BJ (cell line): ENCODE results near the gene LLGL2. TPM values are rescaled to one million over a fixed set of nuclear protein-coding genes. Genes with fewer than 3 reads are reported as not detected.

Experiments
- CTCF ChIA-PET: fragments of 350-600 bp; formaldehyde crosslinking; extraction: SDS; loops from one replicate; lab custom pipeline; 2021; ENCODE audit warnings: antibody characterized with exemption, inconsistent platforms; lab: Yijun Ruan, JAX
- POLR2A ChIA-PET: fragments of 300-600 bp; sonication (Branson Sonifier 250); formaldehyde crosslinking; extraction: SDS; loops from one replicate; lab custom pipeline; 2021; ENCODE audit warnings: antibody characterized with exemption; lab: Charles Lee
- DNase-seq: peaks from one replicate; pipeline ENCODE4 v3.0.0-alpha.2; 2011; ENCODE audit warnings: low read depth
- H3K27me3 ChIP-seq: 2 replicates; pipeline ENCODE4 v1.6.0; 2011; ENCODE audit warnings: low read length; ENCODE audit not compliant: control insufficient read depth, insufficient read depth
- H3K36me3 ChIP-seq: 2 replicates; pipeline ENCODE4 v1.5.1; 2011; ENCODE audit warnings: low read length; ENCODE audit not compliant: control insufficient read depth, insufficient read depth
- H3K4me3 ChIP-seq: 2 replicates; pipeline ENCODE4 v1.5.1; 2011; ENCODE audit warnings: low read depth, mild to moderate bottlenecking, control low read depth, low read length
- CTCF ChIP-seq: IDR thresholded peaks from 2 replicates; pipeline ENCODE4 v1.5.1; 2011; ENCODE audit warnings: low read depth, mild to moderate bottlenecking, control low read depth, inconsistent platforms, low read length, moderate library complexity; ENCODE audit not compliant: insufficient read depth
- polyA plus RNA-seq: library from polyadenylated mRNA; depleted of rRNA; stranded (reverse); fragments of >200 nt; gene quantifications from 2 replicates; pipeline ENCODE4 v1.2.3, GENCODE V29; 2011

LLGL2 gene
- polyA plus RNA-seq, 1 experiment, result 1.6 TPM

GRCh38 chr17:75489511-75489955, 36.0 kb upstream of the LLGL2 start:
- Histone ChIP-seq H3K27me3 (no peaks in the 10 kb centered on the region), H3K36me3 (peaks cover 15% of the 10 kb centered on the region), H3K4me3 (no peak overlapping the region)
- DNase-seq, result no peak
- ChIA-PET CTCF (interaction anchor here (1.0 kb wide), 1 partner anchor 13 kb away, joined by 3 read pairs; no protein-coding TSS in a partner anchor), POLR2A (no interaction called here)
- no peak for TF ChIP-seq CTCF

GRCh38 chr17:75490173-75490743, 35.2 kb upstream of the LLGL2 start:
- DNase-seq, result no peak
- Histone ChIP-seq H3K27me3 (no peaks in the 10 kb centered on the region), H3K36me3 (peaks cover 17% of the 10 kb centered on the region), H3K4me3 (no peak overlapping the region)
- ChIA-PET CTCF (interaction anchor here (1.0 kb wide), 1 partner anchor 13 kb away, joined by 3 read pairs; no protein-coding TSS in a partner anchor), POLR2A (no interaction called here)
- TF ChIP-seq CTCF, result no peak

GRCh38 chr17:75490953-75491649, 34.4 kb upstream of the LLGL2 start:
- CTCF ChIA-PET, result no interaction called here
- Histone ChIP-seq H3K36me3 (peaks cover 19% of the 10 kb centered on the region), H3K27me3 (no peaks in the 10 kb centered on the region), H3K4me3 (no peak overlapping the region)
- no peak for DNase-seq
- POLR2A ChIA-PET, result no interaction called here
- TF ChIP-seq CTCF, result no peak

- ChIA-PET POLR2A (no interaction called here), CTCF (no interaction called here)
- no peaks in the 10 kb centered on the region for H3K27me3 ChIP-seq
- TF ChIP-seq CTCF, result no peak
- H3K36me3 ChIP-seq, result peaks cover 23% of the 10 kb centered on the region
- no peak for DNase-seq
- no peak overlapping the region for H3K4me3 ChIP-seq
These were observed 33.8 kb upstream of the LLGL2 start for GRCh38 chr17:75491680-75492079.

- H3K36me3 ChIP-seq, result peaks cover 25% of the 10 kb centered on the region
- H3K4me3 ChIP-seq, result no peak overlapping the region
- POLR2A ChIA-PET, result no interaction called here
- H3K27me3 ChIP-seq, result no peaks in the 10 kb centered on the region
- no peak for DNase-seq
- no peak for TF ChIP-seq CTCF
- CTCF ChIA-PET, result no interaction called here
These were observed 32.8 kb upstream of the LLGL2 start for GRCh38 chr17:75492555-75493168.
